Articular chondrocyte of knee joint (primary cell): ENCODE measurements around the gene CEP20. TPM values are rescaled to one million over a fixed set of nuclear protein-coding genes. Genes with fewer than 3 reads are reported as not detected.

Source experiments
- small RNA-seq: library from RNA; depleted of rRNA; stranded (forward); fragments of <200 nt; gene quantifications from one replicate; pipeline ENCODE3, GENCODE V24; 2012
- total RNA-seq: library from RNA; depleted of rRNA; stranded (reverse); fragments of >200 nt; gene quantifications from 2 replicates; pipeline ENCODE4 v1.2.3, GENCODE V29; 2012

CEP20 gene
- 54.4 and 54.6 TPM in 2 replicates for total RNA-seq

GRCh38 chr16:15888072-15888976 is at the start of gene CEP20:
Gene CEP20, minus strand, starts transcription at chr16:15888603. Its CDS starts 18 bp downstream, at chr16:15888585.

GRCh38 chr16:15856901-15857698 is 31.3 kb downstream of the CEP20 start, which contains the start of gene MYH11:
Gene MYH11, minus strand, starts transcription at chr16:15857028. Its CDS starts 18,776 bp downstream, at chr16:15838252.

Small RNA genes within 50 kb of the gene (small RNA-seq; reads per million reads assigned to genes)
- not detected for gene RNU6-213P

Other genes starting within 250 kb of the CEP20 start
- 26.4 and 27.3 TPM in 2 replicates for gene MARF1, start 245.4 kb downstream of the CEP20 start, total RNA-seq
- 29.7 and 32.9 TPM in 2 replicates for gene NDE1, start 238.4 kb downstream of the CEP20 start, total RNA-seq
- gene MYH11, start 31.6 kb downstream of the CEP20 start, total RNA-seq = 0.11 and 0.13 TPM in 2 replicates
- 82.4 and 89.9 TPM in 2 replicates for gene ABCC1, start 61.0 kb upstream of the CEP20 start, total RNA-seq